Measurements from ENCODE around the gene MYH13. TPM values are rescaled to one million over a fixed set of nuclear protein-coding genes. Genes with fewer than 3 reads are reported as not detected.

Gene MYH13
- total and polyA plus RNA-seq, 9 donors = not detected

DNA sequence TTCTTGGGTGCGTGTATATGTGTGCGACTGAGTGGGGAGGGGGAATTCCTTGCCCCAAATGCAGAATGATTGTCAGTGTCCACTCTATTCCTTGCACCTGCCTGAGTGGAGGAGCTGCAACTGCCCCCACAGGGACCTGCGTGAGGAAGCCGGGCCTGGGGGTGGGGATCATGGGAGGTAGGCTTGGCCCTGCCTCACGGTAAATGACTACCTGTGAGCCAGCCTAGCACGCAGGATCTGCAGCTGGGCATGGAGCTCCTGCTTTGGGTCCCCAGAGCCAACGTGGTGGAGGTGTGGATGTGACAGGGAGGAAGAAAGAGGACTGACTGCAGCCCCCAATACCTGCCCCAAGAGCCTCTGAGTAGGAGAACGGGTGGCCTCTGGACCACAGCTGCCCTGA lies 97.4 kb downstream of the MYH13 start:
- Histone ChIP-seq H3K27me3 (no peaks in the 10 kb centered on the region), H3K9me3 (no peaks in the 10 kb centered on the region), H3K36me3 (no peaks in the 10 kb centered on the region), H3K4me1 (ENCODE audit: insufficient read depth) (no peaks in the 10 kb centered on the region), H3K4me3 (no peak overlapping the region), H3K27ac (no peak overlapping the region)
- TF ChIP-seq POLR2A (IDR thresholded peaks at IDR 0.05) = no peak
- TF ChIP-seq CTCF (IDR thresholded peaks at IDR 0.05) = no peak
- TF ChIP-seq EP300 (IDR thresholded peaks at IDR 0.05) = no peak
- intact Hi-C loops (cut with DNase I) = no loop called here
- 89 to 93% (median 90%) methylated on average over 8 of the region's 8 CpGs for whole genome bisulfite sequencing, 3 donors
- DNase-seq = no peak

- H3K27ac ChIP-seq = no peak overlapping the region
- no peaks in the 10 kb centered on the region for H3K27me3 ChIP-seq
- TF ChIP-seq POLR2A (IDR thresholded peaks at IDR 0.05) = no peak
- no peak for TF ChIP-seq EP300 (IDR thresholded peaks at IDR 0.05)
- TF ChIP-seq CTCF (IDR thresholded peaks at IDR 0.05) = no peak
- H3K9me3 ChIP-seq = no peaks in the 10 kb centered on the region
- DNase-seq = no peak
- H3K4me1 ChIP-seq (ENCODE audit: insufficient read depth) = no peaks in the 10 kb centered on the region
- 46 to 64% (median 54%) methylated on average over 3 of the region's 3 CpGs for whole genome bisulfite sequencing, 3 donors
- no peaks in the 10 kb centered on the region for H3K36me3 ChIP-seq
- intact Hi-C loops (cut with DNase I) = no loop called here
- no peak overlapping the region for H3K4me3 ChIP-seq
These were observed 101.7 kb downstream of the MYH13 start for GRCh38 chr17:10271106-10271562.

DNA sequence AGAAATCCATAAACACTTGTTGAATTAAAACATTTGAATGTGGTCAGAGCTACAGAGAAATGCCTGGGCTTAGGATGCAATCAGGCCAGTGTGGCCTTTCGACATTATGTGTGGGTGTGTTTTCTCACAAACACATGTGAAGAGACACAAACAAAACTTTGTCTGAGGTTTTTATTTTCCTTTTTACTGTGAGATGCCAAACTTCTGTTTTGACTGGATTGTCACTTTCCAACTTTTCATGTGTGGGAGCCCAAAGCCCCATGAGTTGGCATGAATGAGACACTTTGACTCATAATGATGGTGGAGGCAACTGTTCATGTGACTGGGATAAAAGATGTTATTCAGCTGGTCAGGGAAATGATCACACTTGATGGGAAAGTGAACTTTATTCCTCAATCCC lies 102.5 kb downstream of the MYH13 start:
- no peak for DNase-seq
- no peaks in the 10 kb centered on the region for H3K9me3 ChIP-seq
- no peak for TF ChIP-seq POLR2A (IDR thresholded peaks at IDR 0.05)
- no peak overlapping the region for H3K27ac ChIP-seq
- H3K4me1 ChIP-seq (ENCODE audit: insufficient read depth) = no peaks in the 10 kb centered on the region
- no peaks in the 10 kb centered on the region for H3K27me3 ChIP-seq
- intact Hi-C loops (cut with DNase I) = no loop called here
- H3K4me3 ChIP-seq = no peak overlapping the region
- no peaks in the 10 kb centered on the region for H3K36me3 ChIP-seq
- 15 to 39% (median 33%) methylated on average over 1 of the region's 1 CpG for WGBS, 3 donors

GRCh38 chr17:10268005-10268404 lies 104.8 kb downstream of the MYH13 start:
- Histone ChIP-seq H3K4me3 (no peak overlapping the region), H3K27ac (no peak overlapping the region), H3K36me3 (no peaks in the 10 kb centered on the region), H3K9me3 (no peaks in the 10 kb centered on the region), H3K4me1 (ENCODE audit: insufficient read depth) (no peaks in the 10 kb centered on the region), H3K27me3 (no peaks in the 10 kb centered on the region)
- TF ChIP-seq CTCF (IDR thresholded peaks at IDR 0.05) (no peak), EP300 (IDR thresholded peaks at IDR 0.05) (no peak), POLR2A (IDR thresholded peaks at IDR 0.05) (no peak)
- intact Hi-C loops (cut with DNase I) = no loop called here
- DNase-seq = no peak
- 37 to 55% (median 39%) methylated on average over 4 of the region's 4 CpGs for WGBS, 3 donors

GRCh38 chr17:10266296-10266876 lies 106.4 kb downstream of the MYH13 start:
- H3K27ac ChIP-seq = no peak overlapping the region
- TF ChIP-seq EP300 (IDR thresholded peaks at IDR 0.05) = no peak
- no peak for TF ChIP-seq POLR2A (IDR thresholded peaks at IDR 0.05)
- no peak for TF ChIP-seq CTCF (IDR thresholded peaks at IDR 0.05)

More at GRCh38 chr17:10266296-10266876, 106.4 kb downstream of the MYH13 start:
- H3K4me1 ChIP-seq (ENCODE audit: insufficient read depth) = no peaks in the 10 kb centered on the region
- H3K36me3 ChIP-seq = no peaks in the 10 kb centered on the region
- DNase-seq = no peak
- H3K4me3 ChIP-seq = no peak overlapping the region
- no peaks in the 10 kb centered on the region for H3K9me3 ChIP-seq
- no peaks in the 10 kb centered on the region for H3K27me3 ChIP-seq
- 88 to 95% (median 91%) methylated on average over 3 of the region's 3 CpGs for WGBS, 3 donors
- intact Hi-C loops (cut with DNase I) = no loop called here
